HepG2 (cell line): ENCODE results near the gene NEGR1. TPM values are rescaled to one million over a fixed set of nuclear protein-coding genes. Genes with fewer than 3 reads are reported as not detected.

Experiments used
- ATAC-seq: fragments of 200-7000 bp; cut with Tn5 transposase; 3 replicates; pipeline ENCODE4 v1.9.1; 2020; ENCODE audit warnings: mild to moderate bottlenecking, moderate library complexity
- BruUV-seq: library from RNA; stranded (reverse); fragments of 400-500 nt; replicated peaks from 2 replicates; lab custom pipeline; 2021; lab: Mats Ljungman, UMichigan
- CTCF ChIA-PET: fragments of 300-600 bp; formaldehyde crosslinking; extraction: SDS; loops from one replicate; lab custom pipeline; 2021; ENCODE audit warnings: low total read pairs, inconsistent platforms, low intra/inter-chr PET ratio; lab: Yijun Ruan, JAX
- POLR2A ChIA-PET: fragments of 350-600 bp; sonication (Branson Sonifier 250); formaldehyde crosslinking; loops from one replicate; lab custom pipeline; 2020; ENCODE audit warnings: antibody characterized with exemption, inconsistent platforms; lab: Yijun Ruan, JAX
- DNase-seq: peaks from one replicate; pipeline ENCODE4 v3.0.0-alpha.2; 2015; ENCODE audit warnings: low spot score
- FAIRE-seq: peaks from 3 replicates; lab custom pipeline; 2011; peaks lifted over from hg19 to GRCh38; lab: Jason Lieb, UNC
- H2AFZ ChIP-seq: one replicate; pipeline ENCODE4 v1.6.1; 2011; ENCODE audit warnings: low read length, inconsistent platforms
- H3K27ac ChIP-seq: fragments of 300-600 bp; 3 replicates; pipeline ENCODE4 v1.8.0; 2011; ENCODE audit warnings: mixed run types, mild to moderate bottlenecking, mixed read lengths, low read length, inconsistent platforms; ENCODE audit not compliant: insufficient read depth; ENCODE audit errors: extremely low read length
- H3K27me3 ChIP-seq, 2 experiments: fragments of 200-600 bp in 1 of 2; 2 replicates in 1 of 2; 3 replicates in 1 of 2; pipeline versions ENCODE4 v1.6.0 to v1.8.0; 2011; ENCODE audit warnings: low read length in 2 of 2, mild to moderate bottlenecking in 2 of 2, moderate library complexity in 2 of 2, inconsistent platforms in 1 of 2; ENCODE audit not compliant: insufficient read depth in 2 of 2, control insufficient read depth in 1 of 2
- H3K36me3 ChIP-seq, 2 experiments: fragments of 200-600 bp in 1 of 2; replicated peaks in 1 of 2; 2 replicates in 1 of 2; 3 replicates in 1 of 2; pipeline versions ENCODE4 v1.5.1 to v1.8.0; 2011; ENCODE audit warnings: low read length in 2 of 2, inconsistent platforms in 1 of 2; ENCODE audit not compliant: insufficient read depth in 2 of 2, control insufficient read depth in 1 of 2
- H3K4me1 ChIP-seq: 2 replicates; pipeline ENCODE4 v1.5.1; 2012; ENCODE audit warnings: low read length, inconsistent platforms; ENCODE audit not compliant: insufficient read depth
- H3K4me2 ChIP-seq: 2 replicates; pipeline ENCODE4 v1.6.0; 2011; ENCODE audit warnings: low read depth, low read length, inconsistent platforms
- H3K4me3 ChIP-seq, 3 experiments: fragments of 200-600 bp in 1 of 3; sonication (generic), shearing (Covaris generic) in 1 of 3; replicated peaks in 1 of 3; 2 replicates each; pipeline ENCODE4 v1.5.1; 2011 to 2016; ENCODE audit warnings: low read length in 3 of 3, inconsistent platforms in 2 of 3, low read depth in 2 of 3, mild to moderate bottlenecking in 2 of 3, control low read depth in 1 of 3, mixed read lengths in 1 of 3; ENCODE audit not compliant: insufficient read depth in 1 of 3
- H3K79me2 ChIP-seq: one replicate; pipeline ENCODE4 v1.6.1; 2011; ENCODE audit warnings: low read length, inconsistent platforms; ENCODE audit not compliant: insufficient read depth
- H3K9ac ChIP-seq: 2 replicates; pipeline ENCODE4 v1.6.0; 2011; ENCODE audit warnings: mild to moderate bottlenecking, low read depth, low read length, inconsistent platforms; ENCODE audit not compliant: insufficient read depth
- H3K9me3 ChIP-seq: 2 replicates; pipeline ENCODE4 v1.5.1; 2012; ENCODE audit warnings: mild to moderate bottlenecking, low read length
- H4K20me1 ChIP-seq: 2 replicates; pipeline ENCODE4 v1.6.0; 2011; ENCODE audit warnings: inconsistent platforms, mild to moderate bottlenecking, low read length, moderate library complexity; ENCODE audit not compliant: insufficient read depth
- CBFB ChIP-seq: sonication (generic); formaldehyde crosslinking; IDR thresholded peaks from 2 replicates; pipeline ENCODE4 v1.4.0; 2020; ENCODE audit warnings: missing genetic modification reagents
- CENPX ChIP-seq: sonication (generic); formaldehyde crosslinking; IDR thresholded peaks from 2 replicates; pipeline ENCODE4 v1.9.0; 2021; ENCODE audit warnings: mild to moderate bottlenecking, missing genetic modification reagents, moderate library complexity
- FOSL1 ChIP-seq: sonication (generic); formaldehyde crosslinking; IDR thresholded peaks from 2 replicates; pipeline ENCODE4 v1.9.0; 2021; ENCODE audit warnings: missing genetic modification reagents, borderline replicate concordance
- FOXK1 ChIP-seq: sonication (generic); formaldehyde crosslinking; IDR thresholded peaks from 2 replicates; pipeline ENCODE4 v1.4.0; 2020; ENCODE audit warnings: low read depth, missing genetic modification reagents, borderline replicate concordance
- GFI1 ChIP-seq: sonication (generic); formaldehyde crosslinking; IDR thresholded peaks from 2 replicates; pipeline ENCODE4 v1.5.0; 2020; ENCODE audit warnings: missing genetic modification reagents, mild to moderate bottlenecking, borderline replicate concordance
- MAX ChIP-seq: IDR thresholded peaks from 2 replicates; pipeline ENCODE4 v1.6.1; 2012; ENCODE audit warnings: inconsistent platforms
- NAIF1 ChIP-seq: sonication (generic); formaldehyde crosslinking; IDR thresholded peaks from 2 replicates; pipeline ENCODE4 v1.5.0; 2020; ENCODE audit warnings: mild to moderate bottlenecking, missing genetic modification reagents, borderline replicate concordance
- RNF2 ChIP-seq: fragments of 450-650 bp; conservative IDR thresholded peaks from 2 replicates; pipeline ENCODE4 v1.6.1; 2016; ENCODE audit warnings: low read depth
- TBL1XR1 ChIP-seq: fragments of 150-350 bp; IDR thresholded peaks from 2 replicates; pipeline ENCODE4 v1.6.1; 2014; ENCODE audit warnings: borderline replicate concordance, low read length; ENCODE audit not compliant: partially characterized antibody
- ZBTB39 ChIP-seq: sonication (generic); formaldehyde crosslinking; IDR thresholded peaks from 2 replicates; pipeline ENCODE4 v1.5.0; 2020; ENCODE audit warnings: missing genetic modification reagents
- ZBTB49 ChIP-seq: sonication (generic); formaldehyde crosslinking; IDR thresholded peaks from 2 replicates; pipeline ENCODE4 v1.4.0; 2020; ENCODE audit warnings: missing genetic modification reagents, borderline replicate concordance
- ZKSCAN5 ChIP-seq: sonication (generic); formaldehyde crosslinking; IDR thresholded peaks from 2 replicates; pipeline ENCODE4 v1.5.1; 2020; ENCODE audit warnings: mild to moderate bottlenecking, missing genetic modification reagents
- ZNF20 ChIP-seq: sonication (generic); formaldehyde crosslinking; IDR thresholded peaks from 2 replicates; pipeline ENCODE4 v1.4.0; 2020; ENCODE audit warnings: mild to moderate bottlenecking, moderate library complexity, missing genetic modification reagents
- ZNF496 ChIP-seq: sonication (generic); formaldehyde crosslinking; IDR thresholded peaks from 2 replicates; pipeline ENCODE4 v1.8.1; 2023; ENCODE audit warnings: mild to moderate bottlenecking, moderate library complexity, missing genetic modification reagents; ENCODE audit not compliant: insufficient replicate concordance
- whole genome bisulfite sequencing: methylation state at CpG from one replicate; pipeline ENCODE4 v1.1.6; 2017; ENCODE audit warnings: low lambda C conversion rate; 5-methylcytosine and 5-hydroxymethylcytosine counted together
- in situ Hi-C: cut with HindIII; loops from 2 replicates; pipeline ENCODE4 v1.10.0; 2017; ENCODE audit warnings: low pct_unique_long_range_greater_than_20kb; ENCODE audit not compliant: extremely low pct_ligation_motif_present
- intact Hi-C: fragments of 100-400 bp; cut with micrococcal nuclease; formaldehyde crosslinking; loops from one replicate; pipeline ENCODE4 v1.10.0; 2022; ENCODE audit not compliant: unreplicated experiment
- polyA plus RNA-seq, 8 experiments: library from polyadenylated mRNA; depleted of rRNA in 3 of 8; stranded (reverse) in 7 of 8; unstranded in 1 of 8; fragments of >200 nt; fragmentation: Illumina TruSeq in 4 of 8; extraction: Trizol in 4 of 8; gene quantifications; 2 replicates each; pipeline versions ENCODE4 v1.2.1 to v1.2.3, GENCODE V29; 2011 to 2016; ENCODE audit warnings: low read depth in 4 of 8, missing spikeins in 1 of 8, mixed read lengths in 1 of 8; ENCODE audit not compliant: insufficient read depth in 1 of 8
- total RNA-seq, 5 experiments: library from RNA; depleted of rRNA; stranded (reverse); fragments of >200 nt; fragmentation: Illumina TruSeq; extraction: Trizol; gene quantifications; 2 replicates each; pipeline ENCODE4 v1.2.3, GENCODE V29; 2016; ENCODE audit warnings: low read depth in 1 of 5
- TF ChIP-seq, protein P1 (sequence below): sonication (generic); formaldehyde crosslinking; IDR thresholded peaks from 2 replicates; pipeline ENCODE4 v1.4.0; 2020; ENCODE audit warnings: low read depth, mild to moderate bottlenecking, missing genetic modification reagents

Gene NEGR1
- total and polyA plus RNA-seq, 2 of the 13 experiments (the other 11 are each of a cell fraction or from before 2014, with no cell fraction given), result not detected

- H3K27me3 ChIP-seq, result no peaks in the 10 kb centered on the region
- H3K4me2 ChIP-seq, result no peak overlapping the region
- no peak overlapping the region for H3K27ac ChIP-seq
- ATAC-seq (no peak), FAIRE-seq (no peak), DNase-seq (no peak)
- 0% methylated on average over 1 of the region's 1 CpG for WGBS
- H4K20me1 ChIP-seq, result no peaks in the 10 kb centered on the region
- BruUV-seq, result no TSS peak
- intact Hi-C loops (no loop called here), in situ Hi-C loops (no loop called here)
- no peaks in the 10 kb centered on the region for H3K4me1 ChIP-seq
- no peak overlapping the region for H2AFZ ChIP-seq
- no peaks in the 10 kb centered on the region for H3K36me3 ChIP-seq
- ChIA-PET POLR2A (no interaction called here), CTCF (no interaction called here)
- no peaks in the 10 kb centered on the region for H3K79me2 ChIP-seq
- no peak overlapping the region for H3K9ac ChIP-seq
- no peaks in the 10 kb centered on the region; the same call in none of the 2 replicates for H3K9me3 ChIP-seq
- H3K4me3 ChIP-seq, result no peak overlapping the region
- no peak for TF ChIP-seq ZBTB39 (CRISPR knock-in tag)
- TF ChIP-seq FOXK1, result no peak
- no peak for TF ChIP-seq RNF2
- no peak for TF ChIP-seq FOSL1
- TF ChIP-seq NAIF1 (CRISPR knock-in tag), result no peak
- TF ChIP-seq TBL1XR1, result no peak
- no peak for TF ChIP-seq GFI1 (CRISPR knock-in tag)
- TF ChIP-seq ZKSCAN5, result no peak
- TF ChIP-seq, protein P1, sequence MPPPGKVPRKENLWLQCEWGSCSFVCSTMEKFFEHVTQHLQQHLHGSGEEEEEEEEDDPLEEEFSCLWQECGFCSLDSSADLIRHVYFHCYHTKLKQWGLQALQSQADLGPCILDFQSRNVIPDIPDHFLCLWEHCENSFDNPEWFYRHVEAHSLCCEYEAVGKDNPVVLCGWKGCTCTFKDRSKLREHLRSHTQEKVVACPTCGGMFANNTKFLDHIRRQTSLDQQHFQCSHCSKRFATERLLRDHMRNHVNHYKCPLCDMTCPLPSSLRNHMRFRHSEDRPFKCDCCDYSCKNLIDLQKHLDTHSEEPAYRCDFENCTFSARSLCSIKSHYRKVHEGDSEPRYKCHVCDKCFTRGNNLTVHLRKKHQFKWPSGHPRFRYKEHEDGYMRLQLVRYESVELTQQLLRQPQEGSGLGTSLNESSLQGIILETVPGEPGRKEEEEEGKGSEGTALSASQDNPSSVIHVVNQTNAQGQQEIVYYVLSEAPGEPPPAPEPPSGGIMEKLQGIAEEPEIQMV (CRISPR knock-in tag), result no peak
- TF ChIP-seq ZBTB49 (CRISPR knock-in tag), result no peak
- no peak for TF ChIP-seq MAX
- no peak for TF ChIP-seq ZNF20
- TF ChIP-seq ZNF496 (CRISPR knock-in tag), result no peak
- TF ChIP-seq CENPX (CRISPR knock-in tag), result no peak
- TF ChIP-seq CBFB (CRISPR knock-in tag), result no peak
Observed at GRCh38 chr1:71510725-71511124, 771.6 kb downstream of the NEGR1 start.
